HepG2 (cell line): ENCODE measurements around the gene KDM1B. TPM values are rescaled to one million over a fixed set of nuclear protein-coding genes. Genes with fewer than 3 reads are reported as not detected.
A peak's percentile ranks its signal among the peaks of the same experiment; 100 is the strongest.

Source experiments
- AHR ChIP-seq: IDR thresholded peaks from 2 replicates; pipeline ENCODE4 v1.6.1; 2018; ENCODE audit warnings: missing genetic modification reagents, missing compliant biosample characterization
- BORCS8-MEF2B ChIP-seq: sonication (generic); formaldehyde crosslinking; IDR thresholded peaks from 2 replicates; pipeline ENCODE4 v1.8.0; 2022; ENCODE audit warnings: mild to moderate bottlenecking, missing genetic modification reagents
- HMGA1 ChIP-seq: sonication (generic); formaldehyde crosslinking; conservative IDR thresholded peaks from 2 replicates; pipeline ENCODE4 v1.4.0; 2020; ENCODE audit warnings: missing genetic modification reagents
- HNRNPLL ChIP-seq: fragments of 200-400 bp; formaldehyde crosslinking; IDR thresholded peaks from 2 replicates; pipeline ENCODE4 v1.6.1; 2017; ENCODE audit warnings: mild to moderate bottlenecking, low read depth, low read length; ENCODE audit not compliant: poor library complexity, severe bottlenecking
- IKZF5 ChIP-seq: IDR thresholded peaks from 2 replicates; pipeline ENCODE4 v1.6.1; 2018; ENCODE audit warnings: missing genetic modification reagents, mild to moderate bottlenecking, missing compliant biosample characterization
- MIER3 ChIP-seq: IDR thresholded peaks from 2 replicates; pipeline ENCODE4 v1.6.1; 2016; ENCODE audit warnings: missing compliant biosample characterization, borderline replicate concordance
- MLLT10 ChIP-seq: sonication (generic); formaldehyde crosslinking; IDR thresholded peaks from 2 replicates; pipeline ENCODE4 v1.4.0; 2020; ENCODE audit warnings: missing genetic modification reagents
- MNT ChIP-seq: fragments of 450-650 bp; IDR thresholded peaks from 2 replicates; pipeline ENCODE4 v1.6.1; 2016
- MTF1 ChIP-seq: sonication (generic); formaldehyde crosslinking; IDR thresholded peaks from 2 replicates; pipeline ENCODE4 v1.5.0; 2020; ENCODE audit warnings: missing genetic modification reagents
- NCOA2 ChIP-seq: sonication (generic); formaldehyde crosslinking; IDR thresholded peaks from 2 replicates; pipeline ENCODE4 v1.8.0; 2022; ENCODE audit warnings: inconsistent platforms
- NR1H2 ChIP-seq: sonication (generic); formaldehyde crosslinking; IDR thresholded peaks from 2 replicates; pipeline ENCODE4 v1.8.1; 2022; ENCODE audit warnings: low read depth, missing genetic modification reagents, borderline replicate concordance
- SP140L ChIP-seq: sonication (generic); formaldehyde crosslinking; IDR thresholded peaks from 2 replicates; pipeline ENCODE4 v1.4.0; 2020; ENCODE audit warnings: missing genetic modification reagents, borderline replicate concordance
- TOPORS ChIP-seq: sonication (generic); formaldehyde crosslinking; IDR thresholded peaks from 2 replicates; pipeline ENCODE4 v1.8.0; 2023; ENCODE audit warnings: mild to moderate bottlenecking, missing genetic modification reagents
- ZC3H4 ChIP-seq: sonication (generic); formaldehyde crosslinking; IDR thresholded peaks from 2 replicates; pipeline ENCODE4 v1.4.0; 2020; ENCODE audit warnings: missing genetic modification reagents, borderline replicate concordance
- ZEB1 ChIP-seq: IDR thresholded peaks from 2 replicates; pipeline ENCODE4 v1.6.1; 2012; ENCODE audit warnings: mild to moderate bottlenecking, low read depth, inconsistent platforms; ENCODE audit not compliant: insufficient replicate concordance
- ZFP36L1 ChIP-seq: sonication (generic); formaldehyde crosslinking; IDR thresholded peaks from 2 replicates; pipeline ENCODE4 v1.8.0; 2022; ENCODE audit warnings: mild to moderate bottlenecking, missing genetic modification reagents, moderate library complexity
- ZNF260 ChIP-seq: sonication (generic); formaldehyde crosslinking; IDR thresholded peaks from 2 replicates; pipeline ENCODE4 v1.4.0; 2020; ENCODE audit warnings: missing genetic modification reagents, low read depth, mild to moderate bottlenecking, borderline replicate concordance
- ZNF326 ChIP-seq: sonication (generic); formaldehyde crosslinking; IDR thresholded peaks from 2 replicates; pipeline ENCODE4 v1.4.0; 2020; ENCODE audit warnings: missing genetic modification reagents, borderline replicate concordance
- ZNF563 ChIP-seq: sonication (generic); formaldehyde crosslinking; IDR thresholded peaks from 2 replicates; pipeline ENCODE4 v1.8.0; 2022; ENCODE audit warnings: mild to moderate bottlenecking, moderate library complexity, missing genetic modification reagents
- ZNF7 ChIP-seq: IDR thresholded peaks from 2 replicates; pipeline ENCODE4 v1.6.1; 2016; ENCODE audit warnings: missing biosample characterization, missing genetic modification reagents
- polyA plus RNA-seq, 8 experiments: library from polyadenylated mRNA; depleted of rRNA in 3 of 8; stranded (reverse) in 7 of 8; unstranded in 1 of 8; fragments of >200 nt; fragmentation: Illumina TruSeq in 4 of 8; extraction: Trizol in 4 of 8; gene quantifications; 2 replicates each; pipeline versions ENCODE4 v1.2.1 to v1.2.3, GENCODE V29; 2011 to 2016; ENCODE audit warnings: low read depth in 4 of 8, missing spikeins in 1 of 8, mixed read lengths in 1 of 8; ENCODE audit not compliant: insufficient read depth in 1 of 8
- total RNA-seq, 5 experiments: library from RNA; depleted of rRNA; stranded (reverse); fragments of >200 nt; fragmentation: Illumina TruSeq; extraction: Trizol; gene quantifications; 2 replicates each; pipeline ENCODE4 v1.2.3, GENCODE V29; 2016; ENCODE audit warnings: low read depth in 1 of 5
- TF ChIP-seq, protein P1 (sequence below): sonication (generic); formaldehyde crosslinking; IDR thresholded peaks from 2 replicates; pipeline ENCODE4 v1.4.0; 2020; ENCODE audit warnings: low read depth, missing genetic modification reagents

The KDM1B gene
- total and polyA plus RNA-seq, 2 of the 13 experiments (the other 11 are each of a cell fraction or from before 2014, with no cell fraction given), result 9.8 to 13.2 TPM

- TF ChIP-seq IKZF5 (peak; percentile 99), NR1H2 (peak; percentile 99; the same call in 1 of the 2 replicates), ZNF260 (CRISPR knock-in tag) (no peak), ZNF563 (peak; percentile 78; the same call in 1 of the 2 replicates), MLLT10 (CRISPR knock-in tag) (no peak), TOPORS (peak; percentile 98), SP140L (peak; percentile 85; the same call in 1 of the 2 replicates), ZEB1 (no peak), ZNF326 (CRISPR knock-in tag) (no peak), HMGA1 (no peak), HNRNPLL (peak; percentile 46), MTF1 (CRISPR knock-in tag) (no peak), ZC3H4 (no peak), MNT (peak; percentile 30; the same call in 1 of the 2 replicates), BORCS8-MEF2B (CRISPR knock-in tag) (peak; percentile 99), NCOA2 (CRISPR knock-in tag) (peak; percentile 81), MIER3 (CRISPR knock-in tag) (peak; percentile 98), ZNF7 (CRISPR knock-in tag) (peak; percentile 12; the same call in 1 of the 2 replicates), AHR (CRISPR knock-in tag) (peak; percentile 98), ZFP36L1 (no peak)
- TF ChIP-seq, protein P1, sequence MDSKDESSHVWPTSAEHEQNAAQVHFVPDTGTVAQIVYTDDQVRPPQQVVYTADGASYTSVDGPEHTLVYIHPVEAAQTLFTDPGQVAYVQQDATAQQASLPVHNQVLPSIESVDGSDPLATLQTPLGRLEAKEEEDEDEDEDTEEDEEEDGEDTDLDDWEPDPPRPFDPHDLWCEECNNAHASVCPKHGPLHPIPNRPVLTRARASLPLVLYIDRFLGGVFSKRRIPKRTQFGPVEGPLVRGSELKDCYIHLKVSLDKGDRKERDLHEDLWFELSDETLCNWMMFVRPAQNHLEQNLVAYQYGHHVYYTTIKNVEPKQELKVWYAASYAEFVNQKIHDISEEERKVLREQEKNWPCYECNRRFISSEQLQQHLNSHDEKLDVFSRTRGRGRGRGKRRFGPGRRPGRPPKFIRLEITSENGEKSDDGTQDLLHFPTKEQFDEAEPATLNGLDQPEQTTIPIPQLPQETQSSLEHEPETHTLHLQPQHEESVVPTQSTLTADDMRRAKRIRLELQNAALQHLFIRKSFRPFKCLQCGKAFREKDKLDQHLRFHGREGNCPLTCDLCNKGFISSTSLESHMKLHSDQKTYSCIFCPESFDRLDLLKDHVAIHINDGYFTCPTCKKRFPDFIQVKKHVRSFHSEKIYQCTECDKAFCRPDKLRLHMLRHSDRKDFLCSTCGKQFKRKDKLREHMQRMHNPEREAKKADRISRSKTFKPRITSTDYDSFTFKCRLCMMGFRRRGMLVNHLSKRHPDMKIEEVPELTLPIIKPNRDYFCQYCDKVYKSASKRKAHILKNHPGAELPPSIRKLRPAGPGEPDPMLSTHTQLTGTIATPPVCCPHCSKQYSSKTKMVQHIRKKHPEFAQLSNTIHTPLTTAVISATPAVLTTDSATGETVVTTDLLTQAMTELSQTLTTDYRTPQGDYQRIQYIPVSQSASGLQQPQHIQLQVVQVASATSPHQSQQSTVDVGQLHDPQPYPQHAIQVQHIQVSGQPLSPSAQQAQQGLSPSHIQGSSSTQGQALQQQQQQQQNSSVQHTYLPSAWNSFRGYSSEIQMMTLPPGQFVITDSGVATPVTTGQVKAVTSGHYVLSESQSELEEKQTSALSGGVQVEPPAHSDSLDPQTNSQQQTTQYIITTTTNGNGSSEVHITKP (CRISPR knock-in tag), result peak; percentile 75; the same call in 1 of the 2 replicates
Observed at GRCh38 chr6:18122128-18123093, 32.8 kb upstream of the KDM1B start, which contains the start of gene NHLRC1 (continued).
